Spinal cord (tissue), 10 donors: ENCODE measurements around the gene RINL. TPM values are rescaled to one million over a fixed set of nuclear protein-coding genes. Genes with fewer than 3 reads are reported as not detected.

Experiments used
- DNase-seq, 6 donors: peaks; one replicate each; pipeline versions ENCODE4 v3.0.0 to v3.0.0-alpha.2; 2013 to 2015; ENCODE audit warnings: low spot score in 6 of 6, low read depth in 4 of 6
- H3K27ac ChIP-seq: one replicate; pipeline ENCODE4 v1.5.1; 2013; ENCODE audit warnings: low read depth, low read length, control low read depth
- H3K27me3 ChIP-seq: one replicate; pipeline ENCODE4 v1.6.1; 2013; ENCODE audit warnings: low read length; ENCODE audit not compliant: control insufficient read depth, insufficient read depth
- H3K36me3 ChIP-seq: one replicate; pipeline ENCODE4 v1.6.1; 2013; ENCODE audit warnings: low read length; ENCODE audit not compliant: control insufficient read depth, insufficient read depth
- H3K4me1 ChIP-seq: one replicate; pipeline ENCODE4 v1.6.1; 2013; ENCODE audit warnings: low read length; ENCODE audit not compliant: control insufficient read depth, insufficient read depth
- H3K4me3 ChIP-seq: one replicate; pipeline ENCODE4 v1.5.1; 2013; ENCODE audit warnings: low read depth, low read length, control low read depth
- H3K9me3 ChIP-seq: one replicate; pipeline ENCODE4 v1.6.1; 2013; ENCODE audit warnings: low read length; ENCODE audit not compliant: control insufficient read depth, insufficient read depth
- WGBS: methylation state at CpG from one replicate; pipeline ENCODE4 v1.1.5; 2013; ENCODE audit warnings: missing lambda C conversion rate; ENCODE audit not compliant: insufficient coverage; 5-methylcytosine and 5-hydroxymethylcytosine counted together
- polyA plus RNA-seq, 2 donors: library from polyadenylated mRNA; unstranded; fragments of 120-200 nt; gene quantifications; one replicate each; pipeline ENCODE4 v1.2.1, GENCODE V29; 2013; ENCODE audit not compliant: insufficient read length in 2 of 2
- total RNA-seq, 2 donors: library from RNA; depleted of rRNA in 1 of 2; stranded (reverse); fragments of 120-200 nt in 1 of 2; fragments of >200 nt in 1 of 2; gene quantifications; one replicate each; pipeline versions ENCODE4 v1.2.3 to v1.2.4, GENCODE V29; 2013 to 2014
- donor health status: healthy.

RINL gene
- total and polyA plus RNA-seq, 4 donors, result 8.7 to 28.2 (median 17.1) TPM

DNA sequence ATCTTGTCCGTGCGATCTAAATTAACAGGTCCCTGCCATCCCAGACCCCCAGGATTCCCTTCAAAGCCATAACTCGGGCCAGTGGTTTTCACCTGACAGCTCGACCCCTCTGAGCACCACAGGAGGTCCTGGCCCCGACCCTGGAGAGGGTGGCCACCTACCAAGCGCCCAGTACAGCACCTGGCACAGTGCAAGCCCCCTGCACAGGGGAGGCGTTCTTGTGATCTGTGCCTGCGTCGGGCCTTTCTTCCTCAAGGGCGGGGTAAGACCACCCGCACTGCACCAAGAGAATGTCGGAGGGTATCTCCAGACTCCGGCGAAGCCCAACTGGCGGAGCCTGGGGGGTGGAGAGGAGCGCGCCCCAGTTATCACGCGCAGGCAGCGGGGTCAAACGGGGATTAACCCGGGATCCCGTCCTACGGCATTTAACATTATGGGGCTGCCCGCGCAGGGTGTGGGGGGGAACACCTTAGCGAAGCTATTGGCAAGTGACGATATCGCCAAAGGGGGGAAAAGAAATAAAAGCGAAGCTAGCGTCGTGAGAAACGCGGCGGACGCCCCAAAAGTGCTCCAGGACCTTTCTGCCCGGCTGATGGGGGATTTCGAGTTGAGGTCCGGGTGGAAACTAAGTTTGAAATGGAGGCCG, 27.0 kb downstream of the RINL start:
- DNase-seq, result peak in 2 of 6 donors; percentile 21 to 64
- Histone ChIP-seq H3K36me3 (peaks cover 25% of the 10 kb centered on the region), H3K9me3 (no peaks in the 10 kb centered on the region), H3K27me3 (no peaks in the 10 kb centered on the region), H3K4me1 (peaks cover 44% of the 10 kb centered on the region), H3K27ac (peak overlapping the region; percentile 100), H3K4me3 (peak overlapping the region; percentile 68)
- under 1% methylated on average over 40 of the region's 40 CpGs for WGBS

DNA sequence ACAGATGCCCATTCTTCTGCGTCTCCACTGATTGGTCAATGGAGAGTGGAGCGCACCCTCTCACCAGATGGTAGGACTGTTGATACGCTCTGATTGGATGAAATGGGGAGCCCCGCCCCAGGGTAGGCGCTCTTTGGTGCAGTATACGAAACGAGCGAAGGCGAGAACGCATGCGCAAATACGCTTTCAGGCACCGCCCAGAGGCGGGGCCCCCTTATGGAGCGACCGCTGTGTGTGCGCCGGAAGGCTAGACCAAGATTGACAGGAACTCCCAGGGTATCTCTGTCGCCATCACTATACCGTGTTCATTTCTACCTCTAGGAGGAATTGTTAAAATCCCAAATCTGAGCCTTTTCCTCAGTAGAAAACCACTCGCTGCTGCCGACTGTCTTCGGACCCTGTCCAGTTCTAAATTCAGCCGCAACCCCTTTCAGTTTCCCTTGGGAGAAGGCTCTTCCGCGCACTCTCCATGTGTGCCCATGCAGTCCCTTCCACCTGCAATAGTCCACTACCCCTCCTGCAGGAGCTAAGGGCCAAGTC, 27.6 kb downstream of the RINL start:
- Histone ChIP-seq H3K4me3 (peak overlapping the region; percentile 68), H3K4me1 (peaks cover 44% of the 10 kb centered on the region), H3K9me3 (no peaks in the 10 kb centered on the region), H3K27me3 (no peaks in the 10 kb centered on the region), H3K27ac (peak overlapping the region; percentile 100), H3K36me3 (peaks cover 30% of the 10 kb centered on the region)
- peak in 4 of 6 donors; percentile 100 for DNase-seq
- 0% methylated on average over 26 of the region's 26 CpGs for WGBS

- H3K4me3 ChIP-seq, result peak within 1 kb of the TSS; percentile 68
- H3K27ac ChIP-seq, result peak within 1 kb of the TSS; percentile 100
- no peaks in the 10 kb centered on the region for H3K27me3 ChIP-seq
- 0% methylated on average over 47 of the region's 50 CpGs for WGBS
- H3K36me3 ChIP-seq, result peaks cover 36% of the 10 kb centered on the region
- H3K4me1 ChIP-seq, result peaks cover 44% of the 10 kb centered on the region
- peak in 2 of 6 donors; percentile 100 for DNase-seq
- H3K9me3 ChIP-seq, result no peaks in the 10 kb centered on the region
Observed at GRCh38 chr19:38849860-38850435, 28.1 kb downstream of the RINL start, which contains the start of gene HNRNPL. TSS of gene HNRNPL (minus strand) at chr19:38849986. CDS start at chr19:38849966, 20 bp downstream.

DNA sequence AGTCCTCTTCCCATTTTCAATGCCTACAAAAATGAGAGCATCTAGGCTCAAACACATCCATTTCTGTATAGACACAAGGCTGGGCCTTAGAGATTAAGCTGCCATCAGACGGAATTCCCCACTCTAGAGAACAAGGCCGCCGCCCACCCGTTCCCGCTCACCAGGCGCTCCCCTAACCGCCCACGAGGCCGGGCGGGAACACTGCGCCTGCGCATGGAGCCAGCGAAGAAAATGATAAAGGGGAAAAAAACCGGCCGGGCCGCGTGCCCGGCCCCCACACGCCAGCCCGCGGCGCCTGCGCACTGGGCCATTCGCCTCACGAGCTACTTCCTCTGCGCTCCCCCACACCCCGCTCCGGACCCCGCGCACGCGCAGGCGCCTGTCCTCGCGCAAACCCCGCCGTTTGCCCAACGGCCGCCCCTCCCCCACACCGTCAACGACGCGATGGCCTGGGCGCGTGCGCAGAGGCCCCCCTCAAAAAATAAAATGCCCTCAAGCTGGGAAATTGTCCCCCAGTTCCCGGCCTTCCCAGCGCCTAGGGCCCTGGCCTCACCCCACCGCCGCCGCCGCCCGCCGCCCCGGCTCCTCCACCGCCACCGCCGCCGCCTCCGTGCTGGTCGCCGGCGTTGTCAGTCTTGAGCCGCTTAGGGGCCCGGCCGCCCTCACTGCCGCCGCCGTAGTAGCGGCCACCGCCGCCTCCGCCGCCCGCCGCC, 28.8 kb downstream of the RINL start:
- H3K4me1 ChIP-seq, result peaks cover 44% of the 10 kb centered on the region

DNA sequence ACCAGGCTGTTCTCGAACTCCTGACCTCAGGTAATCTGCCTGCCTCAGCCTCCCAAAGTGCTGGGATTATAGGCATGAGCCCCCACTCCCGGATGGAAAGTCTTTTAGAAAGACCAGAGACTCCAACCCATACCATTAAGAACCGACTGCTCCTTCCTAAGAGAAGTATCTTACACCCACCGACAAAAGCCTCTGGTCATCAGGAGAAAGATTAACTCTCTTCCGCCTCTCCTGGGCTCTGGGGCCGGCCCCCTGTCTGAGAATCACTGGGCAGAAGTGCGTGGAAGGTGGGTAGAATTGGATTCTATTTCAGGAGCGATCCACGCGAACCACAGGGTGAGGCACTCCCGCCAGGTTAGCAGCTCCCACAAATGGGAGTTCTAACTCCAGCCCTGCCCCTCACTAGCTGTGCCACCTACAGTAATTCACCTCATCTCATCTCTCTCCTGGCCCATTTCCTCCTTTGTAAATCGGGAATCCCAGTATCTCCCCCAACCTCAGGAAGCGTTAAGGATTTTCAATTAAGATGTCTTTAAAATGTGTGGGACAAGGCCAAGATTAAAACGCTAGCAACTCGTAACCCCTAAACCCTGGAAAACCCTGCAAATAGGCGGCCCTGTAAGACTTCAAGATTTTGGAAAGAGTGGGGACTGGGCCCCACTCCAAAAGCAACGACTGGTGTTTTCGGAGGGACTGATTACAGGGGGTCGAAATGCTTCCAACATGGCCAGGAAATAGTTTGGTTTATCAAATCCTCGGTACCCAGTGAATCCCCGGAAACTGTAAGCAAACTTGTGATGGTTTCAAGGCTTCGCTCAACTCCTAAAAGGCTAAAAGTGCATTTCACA, 29.6 kb downstream of the RINL start:
- H3K36me3 ChIP-seq, result peaks cover 50% of the 10 kb centered on the region
- peak overlapping the region; percentile 58 for H3K4me3 ChIP-seq
- no peaks in the 10 kb centered on the region for H3K27me3 ChIP-seq
- peak overlapping the region; percentile 72 for H3K27ac ChIP-seq
- no peaks in the 10 kb centered on the region for H3K9me3 ChIP-seq
- 21% methylated on average over 9 of the region's 22 CpGs for WGBS
- DNase-seq, result peak in 1 of 6 donors; percentile 6
- peaks cover 44% of the 10 kb centered on the region for H3K4me1 ChIP-seq

More for the DNA sequence above, 28.8 kb downstream of the RINL start:
- Histone ChIP-seq H3K9me3 (no peaks in the 10 kb centered on the region), H3K27me3 (no peaks in the 10 kb centered on the region), H3K36me3 (peaks cover 42% of the 10 kb centered on the region), H3K27ac (peak overlapping the region; percentile 88), H3K4me3 (peak overlapping the region; percentile 58)
- under 1% methylated on average over 75 of the region's 76 CpGs for WGBS
- DNase-seq, result peak; percentile 81 to 99 (median 91)

DNA sequence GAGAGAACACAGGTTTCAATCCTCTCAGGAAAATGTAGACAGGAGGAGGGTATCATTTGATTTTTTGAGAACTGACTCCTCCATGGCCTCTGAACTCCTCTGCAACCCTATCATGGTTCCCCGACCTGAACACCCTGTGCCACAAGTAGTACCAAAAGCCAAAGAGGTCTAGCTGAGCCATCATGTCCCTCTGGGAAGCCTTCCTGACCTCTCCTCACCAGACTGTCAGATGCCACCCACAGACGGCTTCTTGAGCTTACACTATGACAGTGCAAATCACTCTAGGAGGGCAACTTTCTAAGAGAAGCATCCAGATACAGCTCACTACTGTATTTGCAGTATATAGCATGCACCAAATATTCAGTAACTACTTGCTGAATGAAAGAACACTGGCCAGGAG, 32.0 kb downstream of the RINL start:
- DNase-seq, result no peak
- no peaks in the 10 kb centered on the region for H3K27me3 ChIP-seq
- H3K36me3 ChIP-seq, result peaks cover 73% of the 10 kb centered on the region
- 94% methylated on average over 2 of the region's 2 CpGs for WGBS
- H3K9me3 ChIP-seq, result no peaks in the 10 kb centered on the region
- peaks cover 28% of the 10 kb centered on the region for H3K4me1 ChIP-seq
- no peak overlapping the region for H3K27ac ChIP-seq
- no peak overlapping the region for H3K4me3 ChIP-seq

DNA sequence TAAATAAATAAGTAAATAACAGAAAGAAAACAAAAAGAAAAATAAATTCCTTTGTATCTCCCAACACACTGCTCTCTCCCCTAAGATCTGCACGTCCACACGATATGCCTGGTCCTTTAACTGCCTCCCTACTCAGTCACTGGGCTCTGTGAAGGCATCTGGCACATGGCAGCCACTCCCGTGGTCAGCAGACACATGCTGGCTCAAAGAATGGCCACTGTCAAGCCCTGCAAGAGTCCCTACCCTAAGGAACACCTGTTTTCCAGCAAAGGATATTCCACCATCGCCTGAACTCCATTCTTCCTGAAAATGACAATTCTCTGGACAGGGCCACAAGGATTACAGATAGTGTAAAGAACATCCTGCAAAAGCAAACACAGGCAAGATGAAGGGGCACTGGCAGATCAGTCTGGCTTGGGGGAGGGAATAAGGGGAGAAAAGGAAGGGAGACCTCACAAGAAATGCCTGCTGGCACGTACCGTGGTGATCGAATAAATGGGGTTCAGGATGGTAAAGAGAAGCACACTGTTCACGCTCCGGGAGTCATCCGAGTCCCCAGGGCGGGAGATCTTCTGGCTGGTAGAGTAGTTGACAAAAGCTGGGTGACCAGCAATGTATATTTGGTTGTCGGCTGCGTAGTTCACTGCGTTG, 32.6 kb downstream of the RINL start:
- Histone ChIP-seq H3K27ac (no peak overlapping the region), H3K4me1 (peaks cover 22% of the 10 kb centered on the region), H3K36me3 (peaks cover 79% of the 10 kb centered on the region), H3K27me3 (no peaks in the 10 kb centered on the region), H3K9me3 (no peaks in the 10 kb centered on the region), H3K4me3 (no peak overlapping the region)
- 90% methylated on average over 9 of the region's 14 CpGs for WGBS
- DNase-seq, result no peak

GRCh38 chr19:38844093-38844686, 33.9 kb downstream of the RINL start:
- Histone ChIP-seq H3K9me3 (no peaks in the 10 kb centered on the region), H3K27me3 (no peaks in the 10 kb centered on the region), H3K36me3 (peaks cover 92% of the 10 kb centered on the region), H3K27ac (no peak overlapping the region), H3K4me3 (no peak overlapping the region), H3K4me1 (peaks cover 21% of the 10 kb centered on the region)
- DNase-seq, result no peak
- 93% methylated on average over 11 of the region's 11 CpGs for WGBS
